Measurements from ENCODE around the gene ADAT3.
A peak's percentile ranks its signal among the peaks of the same experiment; 100 is the strongest.

Gene ADAT3

DNA sequence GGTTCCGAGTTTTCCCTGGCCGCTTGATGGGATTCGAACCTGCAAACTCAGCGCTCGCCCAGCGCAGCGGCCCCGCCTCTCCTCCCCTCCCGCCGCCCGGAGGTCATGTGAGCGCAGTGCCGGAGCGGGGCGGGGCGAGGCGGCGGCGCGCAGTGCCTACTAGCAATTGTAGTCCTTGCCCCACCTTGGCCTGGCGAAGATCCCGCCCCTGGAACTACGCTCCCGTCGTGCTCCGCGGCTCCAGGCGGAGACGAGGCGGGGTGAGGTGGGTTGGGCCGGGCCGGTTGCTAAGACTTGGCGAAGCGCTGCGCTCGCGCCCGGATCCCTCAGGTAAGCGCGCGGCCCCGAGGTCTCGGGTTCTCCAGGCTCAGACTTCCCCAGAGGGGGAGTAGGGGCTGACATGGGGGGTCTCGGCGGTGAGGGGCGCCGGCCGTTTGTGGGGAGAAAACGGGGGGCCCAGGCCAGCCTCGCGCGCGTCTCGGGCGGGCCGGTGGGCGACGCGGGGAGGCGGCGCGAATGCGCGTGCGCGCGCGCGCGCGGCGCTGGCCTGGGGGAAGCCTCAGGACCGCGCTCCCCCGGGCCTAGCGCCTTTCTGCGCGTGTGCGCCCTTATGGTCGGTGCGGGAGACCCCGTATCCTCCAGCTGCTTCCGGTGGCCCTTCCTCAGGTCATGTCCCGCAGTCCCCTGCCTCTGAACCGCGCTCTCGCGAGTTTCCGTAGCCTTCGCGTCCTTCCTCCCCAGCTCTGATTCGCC, at the start of gene ADAT3, which contains the start of gene SCAMP4:
Gene ADAT3 (plus strand): TSS at position 290 of the 753 bp plus-strand sequence. CDS start 6,649 bp downstream, outside the sequence.
Gene SCAMP4 (plus strand): TSS at position 290 of the 753 bp plus-strand sequence. CDS start 9,621 bp downstream, outside the sequence.
- H3K4me3 ChIP-seq (ENCODE audit: control insufficient read depth, low read depth, low read length): peak within 1 kb of the TSS; percentile 68
- peak; percentile 98 for DNase-seq (ENCODE audit: low read depth)
- TF ChIP-seq, protein P1, sequence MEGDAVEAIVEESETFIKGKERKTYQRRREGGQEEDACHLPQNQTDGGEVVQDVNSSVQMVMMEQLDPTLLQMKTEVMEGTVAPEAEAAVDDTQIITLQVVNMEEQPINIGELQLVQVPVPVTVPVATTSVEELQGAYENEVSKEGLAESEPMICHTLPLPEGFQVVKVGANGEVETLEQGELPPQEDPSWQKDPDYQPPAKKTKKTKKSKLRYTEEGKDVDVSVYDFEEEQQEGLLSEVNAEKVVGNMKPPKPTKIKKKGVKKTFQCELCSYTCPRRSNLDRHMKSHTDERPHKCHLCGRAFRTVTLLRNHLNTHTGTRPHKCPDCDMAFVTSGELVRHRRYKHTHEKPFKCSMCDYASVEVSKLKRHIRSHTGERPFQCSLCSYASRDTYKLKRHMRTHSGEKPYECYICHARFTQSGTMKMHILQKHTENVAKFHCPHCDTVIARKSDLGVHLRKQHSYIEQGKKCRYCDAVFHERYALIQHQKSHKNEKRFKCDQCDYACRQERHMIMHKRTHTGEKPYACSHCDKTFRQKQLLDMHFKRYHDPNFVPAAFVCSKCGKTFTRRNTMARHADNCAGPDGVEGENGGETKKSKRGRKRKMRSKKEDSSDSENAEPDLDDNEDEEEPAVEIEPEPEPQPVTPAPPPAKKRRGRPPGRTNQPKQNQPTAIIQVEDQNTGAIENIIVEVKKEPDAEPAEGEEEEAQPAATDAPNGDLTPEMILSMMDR (conservative IDR thresholded peaks at IDR 0.05; ENCODE audit: control insufficient read depth, insufficient read depth, low read depth, low read length): no peak

DNA sequence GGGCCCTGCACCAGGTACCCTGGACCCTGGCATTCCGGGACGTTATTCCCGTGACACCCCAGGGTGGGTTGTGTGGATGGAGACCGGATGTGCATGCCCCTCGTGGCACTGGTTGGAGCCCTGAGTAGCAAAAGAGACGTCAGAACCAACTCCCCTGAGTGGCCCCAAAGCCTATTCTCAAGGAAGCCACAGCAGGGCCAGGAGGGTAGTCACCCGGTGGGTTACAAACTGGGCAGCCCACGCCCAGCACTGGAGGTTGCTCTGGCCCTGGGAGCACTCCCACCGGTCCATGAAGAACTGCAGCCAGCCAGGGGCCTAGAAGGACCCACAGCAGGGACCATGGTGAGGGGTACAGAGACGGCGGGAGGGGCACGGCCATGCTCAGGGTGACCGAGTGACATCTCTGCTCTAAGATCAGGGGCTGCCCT, 49.4 kb upstream of the ADAT3 start:
- no peak for DNase-seq (ENCODE audit: low read depth)
- no peak overlapping the region for H3K4me3 ChIP-seq (ENCODE audit: control insufficient read depth, low read depth, low read length)
- TF ChIP-seq, protein P1 (conservative IDR thresholded peaks at IDR 0.05; ENCODE audit: control insufficient read depth, insufficient read depth, low read depth, low read length): no peak

DNA sequence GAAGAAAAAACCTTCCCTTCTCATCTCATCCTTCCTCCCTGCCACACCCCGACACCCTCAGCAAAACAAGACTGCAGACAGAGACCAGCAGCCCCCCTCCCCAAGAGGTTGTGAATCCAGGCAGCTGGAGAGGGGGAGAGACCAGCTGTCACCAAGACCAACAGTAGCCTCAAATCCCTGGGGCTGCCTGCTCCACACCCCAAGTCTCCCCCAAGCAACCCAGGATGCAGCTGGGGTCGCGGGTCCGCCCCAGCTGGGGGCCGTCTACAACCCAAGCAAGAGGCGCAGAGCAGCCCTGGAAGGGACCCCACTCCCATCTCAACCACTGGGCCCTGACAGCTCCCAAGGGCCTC, 48.9 kb upstream of the ADAT3 start:
- H3K4me3 ChIP-seq (ENCODE audit: control insufficient read depth, low read depth, low read length): no peak overlapping the region
- no peak for DNase-seq (ENCODE audit: low read depth)
- TF ChIP-seq, protein P1 (conservative IDR thresholded peaks at IDR 0.05; ENCODE audit: control insufficient read depth, insufficient read depth, low read depth, low read length): no peak

DNA sequence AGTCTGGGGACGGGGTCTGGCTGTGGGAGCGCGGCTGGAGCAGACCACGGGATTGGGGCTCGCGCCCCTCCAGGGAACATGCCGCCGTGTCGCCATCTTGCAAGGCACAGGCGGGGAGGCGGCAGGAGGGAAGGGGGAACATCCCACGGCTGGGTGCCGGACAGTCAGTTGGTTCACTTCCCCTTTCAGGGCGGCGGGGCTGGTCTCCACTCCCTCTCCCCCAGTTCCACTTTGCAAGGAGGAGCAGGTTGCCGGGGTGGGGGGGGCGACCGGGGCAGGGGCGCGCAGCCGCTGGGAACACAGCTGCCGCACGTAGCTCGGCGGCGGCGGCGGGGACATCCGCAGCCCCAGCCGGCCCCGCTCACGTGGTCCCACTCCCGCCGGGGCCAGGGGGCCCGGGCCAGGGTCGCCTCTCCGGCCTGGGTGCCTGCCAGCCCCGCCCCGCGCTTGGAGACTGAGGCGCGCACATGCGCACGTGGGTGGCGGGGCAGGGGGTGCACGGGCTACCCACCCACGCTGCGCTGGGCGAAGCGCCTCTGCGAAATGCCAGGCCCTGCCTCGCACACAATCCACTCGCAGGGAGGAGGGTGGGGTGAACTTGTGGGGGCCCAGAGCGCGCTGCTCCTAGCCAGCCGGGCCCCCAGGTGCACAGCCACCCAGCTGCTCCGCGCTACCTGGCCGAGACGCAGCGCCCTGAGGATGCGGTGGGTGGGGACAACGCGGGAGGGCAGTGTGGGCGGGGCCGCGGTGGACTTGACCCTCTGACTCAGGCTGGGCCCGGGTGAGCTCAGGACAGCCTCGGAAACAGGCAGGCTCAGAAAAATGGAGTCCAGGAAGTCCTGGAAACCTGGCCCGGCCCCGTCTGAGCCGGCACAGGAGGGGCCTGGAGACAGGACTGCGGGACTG, 48.2 kb upstream of the ADAT3 start:
- peak; percentile 82 for DNase-seq (ENCODE audit: low read depth)
- TF ChIP-seq, protein P1 (conservative IDR thresholded peaks at IDR 0.05; ENCODE audit: control insufficient read depth, insufficient read depth, low read depth, low read length): no peak
- peak overlapping the region; percentile 33 for H3K4me3 ChIP-seq (ENCODE audit: control insufficient read depth, low read depth, low read length)

DNA sequence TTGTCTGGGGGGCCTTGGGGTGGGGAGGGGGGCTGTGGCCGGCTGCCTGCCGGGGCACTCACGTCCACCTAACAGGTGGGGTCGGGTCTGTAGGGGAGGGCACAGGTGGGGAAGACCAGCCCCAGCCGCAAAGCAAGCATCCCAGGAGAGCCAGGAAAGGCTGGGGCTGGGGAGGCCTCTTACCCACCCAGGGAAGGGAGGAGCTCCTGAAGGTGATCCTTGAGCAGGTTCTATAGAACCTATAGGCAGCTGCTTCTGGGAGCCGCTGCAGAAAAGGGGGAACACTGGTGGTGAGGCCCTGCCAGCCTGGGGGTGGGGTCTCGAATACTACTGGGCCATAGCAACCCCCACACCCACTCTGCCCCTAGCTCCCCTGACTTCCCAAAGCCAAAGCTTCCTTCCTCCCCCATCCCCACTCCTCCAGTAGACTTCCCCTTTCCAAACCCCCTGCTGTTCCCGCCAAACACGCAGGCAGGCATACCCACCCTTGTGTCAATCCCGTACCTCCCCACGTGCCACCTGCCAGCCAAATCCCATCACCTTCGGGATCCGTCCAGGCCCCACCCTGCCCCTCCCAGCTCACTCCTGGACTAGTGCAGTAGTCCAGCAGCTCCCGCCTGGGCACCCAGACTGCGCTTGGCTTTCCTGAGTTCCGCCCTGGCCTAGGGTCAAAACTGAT, 47.4 kb upstream of the ADAT3 start:
- TF ChIP-seq, protein P1 (conservative IDR thresholded peaks at IDR 0.05; ENCODE audit: control insufficient read depth, insufficient read depth, low read depth, low read length): no peak
- no peak overlapping the region for H3K4me3 ChIP-seq (ENCODE audit: control insufficient read depth, low read depth, low read length)

DNA sequence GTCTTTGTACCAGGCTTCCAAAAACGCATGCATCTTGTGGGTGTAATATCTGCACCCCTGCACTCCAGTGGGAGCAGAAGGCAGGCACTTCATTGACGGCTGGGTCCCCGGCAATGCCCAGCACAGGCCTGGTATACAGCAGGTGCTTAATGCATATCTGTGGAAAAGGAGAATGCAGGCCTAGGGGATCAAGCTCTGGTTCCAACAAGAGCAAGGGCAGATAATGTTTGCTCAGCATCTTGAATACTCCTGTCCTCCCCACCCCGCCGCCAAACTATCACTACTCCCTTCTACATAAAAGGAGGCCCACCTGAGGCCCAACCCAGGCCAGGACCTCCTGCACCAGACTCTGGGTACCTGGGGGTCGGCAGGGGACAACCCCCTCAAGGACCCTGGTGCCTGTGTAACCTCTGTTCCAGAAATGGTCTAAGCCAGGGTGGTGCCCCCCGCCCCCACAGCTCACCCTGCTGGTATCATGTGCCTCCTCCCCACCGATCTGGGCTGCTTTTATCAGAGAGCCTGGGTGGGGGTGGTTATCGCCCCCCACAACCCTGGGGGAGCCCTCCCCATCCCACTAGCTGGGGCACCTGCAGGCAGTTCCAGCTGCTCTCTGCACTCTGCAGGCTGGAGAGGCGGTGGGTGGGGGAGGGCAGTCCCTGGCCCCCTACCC, 46.7 kb upstream of the ADAT3 start:
- DNase-seq (ENCODE audit: low read depth): no peak
- H3K4me3 ChIP-seq (ENCODE audit: control insufficient read depth, low read depth, low read length): no peak overlapping the region
- TF ChIP-seq, protein P1 (conservative IDR thresholded peaks at IDR 0.05; ENCODE audit: control insufficient read depth, insufficient read depth, low read depth, low read length): no peak

More for the DNA sequence above, 47.4 kb upstream of the ADAT3 start:
- DNase-seq (ENCODE audit: low read depth): no peak

All from fibroblast of mammary gland (primary cell).